Activated CD8-positive, alpha-beta memory T cell treated with anti-CD3 and anti-CD28 coated beads, Interleukin-2, amount 50 U/mL, for 24 hours (primary cell): ENCODE results near the gene HPCA.

Experiments used
- DNase-seq: peaks from one replicate; pipeline ENCODE4 v3.0.0-alpha.2; 2020; ENCODE audit errors: extremely low read depth

The HPCA gene

GRCh38 chr1:32889731-32890278 is 3.5 kb downstream of the HPCA start:
- DNase-seq, result no peak

- no peak for DNase-seq
Measured at GRCh38 chr1:32890516-32891240, 4.4 kb downstream of the HPCA start.

- no peak for DNase-seq
Measured at GRCh38 chr1:32891241-32891570, 4.9 kb downstream of the HPCA start.

GRCh38 chr1:32891630-32892029 is 5.3 kb downstream of the HPCA start:
- DNase-seq, result no peak

- DNase-seq, result no peak
Measured at GRCh38 chr1:32892368-32893197, 6.3 kb downstream of the HPCA start.

- DNase-seq, result no peak
Measured at GRCh38 chr1:32893198-32894018, 7.1 kb downstream of the HPCA start.

GRCh38 chr1:32894019-32894600 is 7.8 kb downstream of the HPCA start:
- DNase-seq, result no peak

GRCh38 chr1:32894681-32895080 is 8.4 kb downstream of the HPCA start:
- DNase-seq, result no peak

GRCh38 chr1:32895325-32896215 is 9.3 kb downstream of the HPCA start:
- no peak for DNase-seq

GRCh38 chr1:32896451-32896850 is 10.2 kb downstream of the HPCA start:
- DNase-seq, result no peak

- DNase-seq, result no peak
Measured at GRCh38 chr1:32897082-32898049, 11.1 kb downstream of the HPCA start.

- no peak for DNase-seq
Measured at GRCh38 chr1:32898056-32898455, 11.8 kb downstream of the HPCA start.

- no peak for DNase-seq
Measured at GRCh38 chr1:32898958-32899357, 12.7 kb downstream of the HPCA start.

- DNase-seq, result no peak
Measured at GRCh38 chr1:32899586-32900296, 13.4 kb downstream of the HPCA start.

- no peak for DNase-seq
Measured at GRCh38 chr1:32900371-32900955, 14.2 kb downstream of the HPCA start.

- no peak for DNase-seq
Measured at GRCh38 chr1:32900956-32901822, 14.9 kb downstream of the HPCA start, which contains the start of gene TMEM54. Gene TMEM54 (minus strand): TSS chr1:32901389. CDS start chr1:32901238, 151 bp downstream.

GRCh38 chr1:32901823-32902534 is 15.7 kb downstream of the HPCA start:
- DNase-seq, result no peak
